ENCODE data around the gene KCNS3. TPM values are rescaled to one million over a fixed set of nuclear protein-coding genes. Genes with fewer than 3 reads are reported as not detected.
A peak's percentile ranks its signal among the peaks of the same experiment; 100 is the strongest.

KCNS3 gene
- total RNA-seq, 4 donors from 2014 or later = 14.6 to 37.4 (median 24.3) TPM

DNA sequence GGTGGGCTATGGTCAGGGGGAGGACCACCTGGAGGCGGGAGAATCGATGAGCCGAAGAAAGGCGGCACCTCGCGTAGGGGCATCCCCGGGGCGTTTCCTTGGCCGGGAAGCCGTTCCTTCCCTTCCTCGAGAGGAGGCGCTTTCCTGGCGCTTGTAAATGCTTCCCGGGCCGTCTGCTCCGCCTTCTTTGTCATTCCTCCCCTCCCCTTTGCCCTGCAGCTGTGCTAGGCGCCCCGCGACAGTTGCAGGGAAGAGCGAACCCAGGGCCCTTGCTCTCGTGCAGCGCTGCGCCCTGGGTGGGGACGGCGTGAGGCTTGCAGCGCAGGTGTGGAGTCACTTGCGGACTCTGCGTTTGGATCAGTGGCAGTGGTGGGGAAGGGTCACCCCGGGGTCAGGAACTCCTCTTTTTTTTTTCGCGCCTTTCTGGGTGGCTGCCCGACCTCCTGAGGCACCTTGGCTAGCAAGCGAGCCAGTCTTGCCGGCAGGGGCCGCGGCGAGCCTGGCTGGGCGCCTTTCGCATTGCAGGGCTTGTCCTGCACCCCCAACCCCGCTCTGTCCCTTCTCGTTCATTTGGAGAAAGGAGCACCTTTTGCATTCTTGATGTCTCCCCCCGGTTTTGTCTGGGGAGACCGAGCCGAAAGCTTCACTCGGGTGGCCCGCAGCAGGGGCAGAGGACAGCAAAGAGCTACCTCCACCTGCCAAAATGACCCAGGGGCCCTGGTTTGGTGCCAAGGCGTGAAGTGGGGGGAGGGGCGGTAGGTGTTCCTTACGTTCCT, 858 bp downstream of the KCNS3 start:
- TF ChIP-seq, protein P1, sequence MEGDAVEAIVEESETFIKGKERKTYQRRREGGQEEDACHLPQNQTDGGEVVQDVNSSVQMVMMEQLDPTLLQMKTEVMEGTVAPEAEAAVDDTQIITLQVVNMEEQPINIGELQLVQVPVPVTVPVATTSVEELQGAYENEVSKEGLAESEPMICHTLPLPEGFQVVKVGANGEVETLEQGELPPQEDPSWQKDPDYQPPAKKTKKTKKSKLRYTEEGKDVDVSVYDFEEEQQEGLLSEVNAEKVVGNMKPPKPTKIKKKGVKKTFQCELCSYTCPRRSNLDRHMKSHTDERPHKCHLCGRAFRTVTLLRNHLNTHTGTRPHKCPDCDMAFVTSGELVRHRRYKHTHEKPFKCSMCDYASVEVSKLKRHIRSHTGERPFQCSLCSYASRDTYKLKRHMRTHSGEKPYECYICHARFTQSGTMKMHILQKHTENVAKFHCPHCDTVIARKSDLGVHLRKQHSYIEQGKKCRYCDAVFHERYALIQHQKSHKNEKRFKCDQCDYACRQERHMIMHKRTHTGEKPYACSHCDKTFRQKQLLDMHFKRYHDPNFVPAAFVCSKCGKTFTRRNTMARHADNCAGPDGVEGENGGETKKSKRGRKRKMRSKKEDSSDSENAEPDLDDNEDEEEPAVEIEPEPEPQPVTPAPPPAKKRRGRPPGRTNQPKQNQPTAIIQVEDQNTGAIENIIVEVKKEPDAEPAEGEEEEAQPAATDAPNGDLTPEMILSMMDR (IDR thresholded peaks at IDR 0.05) = peak in 1 of 3 experiments; percentile 28
- TF ChIP-seq POLR2AphosphoS5 (IDR thresholded peaks at IDR 0.05) (peak in 1 of 2 donors; percentile 14), POLR2A (IDR thresholded peaks at IDR 0.05; ENCODE audit: low read depth) (no peak)
- 2% methylated on average over 33 of the region's 49 CpGs for WGBS
- Histone ChIP-seq H3K27ac (replicated peaks in 1 of 4) (peak overlapping the region; percentile 72 to 82 (median 78)), H3K36me3 (no peaks in the 10 kb centered on the region), H3K27me3 (no peaks in the 10 kb centered on the region), H3K9me3 (no peaks in the 10 kb centered on the region), H3K4me1 (peaks cover 10 to 31% (median 29%) of the 10 kb centered on the region in 4 donors), H3K4me3 (peak overlapping the region; percentile 67 to 81 (median 77))
- intact Hi-C loops (cut with DNase I) = loop anchor here (5.0 kb wide), 1 partner anchor 98 kb away; no protein-coding TSS in a partner anchor
- no peak for DNase-seq (ENCODE audit: extremely low spot score)

DNA sequence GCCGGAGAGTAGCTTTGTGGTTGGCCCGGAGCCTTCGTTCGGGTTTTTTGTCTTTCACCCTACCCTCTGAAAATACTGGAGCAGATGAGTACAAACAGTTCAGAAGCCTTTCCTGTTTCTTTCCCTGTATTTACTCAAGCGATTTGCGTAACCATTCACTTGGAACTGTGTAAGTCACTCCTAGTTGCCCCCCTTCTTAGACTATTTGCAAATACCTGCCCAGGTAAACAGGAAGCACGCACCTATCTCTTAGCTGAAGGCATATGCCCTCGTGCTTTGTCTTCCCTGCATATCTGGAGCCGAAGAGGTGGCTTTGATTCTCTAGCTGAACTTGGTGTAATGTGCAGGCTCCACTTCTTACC, 1.4 kb downstream of the KCNS3 start:
- Histone ChIP-seq H3K36me3 (no peaks in the 10 kb centered on the region), H3K4me3 (peak overlapping the region; percentile 67 to 81 (median 77)), H3K27me3 (no peaks in the 10 kb centered on the region), H3K4me1 (peaks cover 10 to 31% (median 29%) of the 10 kb centered on the region in 4 donors), H3K9me3 (no peaks in the 10 kb centered on the region), H3K27ac (replicated peaks in 1 of 4) (peak overlapping the region in 1 of 4 donors; percentile 82)
- intact Hi-C loops (cut with DNase I) = loop anchor here (5.0 kb wide), 1 partner anchor 97 kb away; no protein-coding TSS in a partner anchor
- TF ChIP-seq, protein P1 (IDR thresholded peaks at IDR 0.05) = no peak
- TF ChIP-seq EP300 (IDR thresholded peaks at IDR 0.05) (no peak), POLR2AphosphoS5 (IDR thresholded peaks at IDR 0.05) (no peak), POLR2A (IDR thresholded peaks at IDR 0.05; ENCODE audit: low read depth) (no peak)
- DNase-seq (ENCODE audit: extremely low spot score) = no peak
- WGBS = 57% methylated on average over 9 of the region's 9 CpGs

DNA sequence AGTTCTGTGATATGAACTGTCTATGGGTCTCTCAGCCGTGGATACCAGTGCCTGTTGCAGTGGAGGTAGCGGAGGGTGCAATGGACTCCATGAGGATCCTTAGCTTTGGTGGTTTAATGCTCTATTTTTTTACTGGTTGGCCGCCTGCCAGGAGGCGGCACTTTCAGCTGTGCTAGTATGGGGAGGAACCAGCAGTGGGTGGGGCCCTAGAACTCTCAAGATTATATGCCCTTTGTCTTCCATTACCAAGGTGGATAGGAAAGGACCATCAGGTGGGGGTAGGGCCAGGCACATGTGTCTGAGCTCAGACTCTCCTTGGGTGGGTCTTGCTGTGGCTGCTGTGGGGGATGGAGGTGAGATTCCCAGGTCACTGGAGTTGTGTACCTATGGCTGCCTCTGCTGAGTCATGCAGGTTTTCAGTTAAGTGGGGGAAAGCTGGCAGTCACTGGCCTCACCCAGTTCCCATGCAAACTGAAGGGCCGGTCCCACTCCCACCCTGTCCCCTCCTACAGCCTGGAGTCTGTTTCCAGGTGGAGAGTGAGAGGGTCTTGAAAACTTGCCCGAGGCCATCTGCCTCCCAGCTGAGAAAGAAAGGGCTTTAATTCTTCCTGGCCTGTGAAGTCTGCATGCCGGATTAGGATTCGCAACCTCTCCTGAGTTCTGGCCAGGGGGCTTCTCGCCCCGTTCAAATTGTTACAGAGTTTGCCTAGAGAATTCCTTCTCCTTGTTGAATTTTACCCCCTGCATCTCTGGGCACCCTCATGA, 14.5 kb downstream of the KCNS3 start:
- DNase-seq (ENCODE audit: extremely low spot score) = peak; percentile 55
- peaks cover 0 to 7% (median 3%) of the 10 kb centered on the region in 4 donors for H3K9me3 ChIP-seq
- WGBS = 65% methylated on average over 8 of the region's 10 CpGs
- H3K4me3 ChIP-seq = no peak overlapping the region
- intact Hi-C loops (cut with DNase I) = no loop called here
- H3K4me1 ChIP-seq = no peaks in the 10 kb centered on the region
- no peak overlapping the region for H3K27ac ChIP-seq (replicated peaks in 1 of 4)
- H3K36me3 ChIP-seq = no peaks in the 10 kb centered on the region
- no peaks in the 10 kb centered on the region for H3K27me3 ChIP-seq
- TF ChIP-seq POLR2A (IDR thresholded peaks at IDR 0.05; ENCODE audit: low read depth) = no peak
- no peak for TF ChIP-seq POLR2AphosphoS5 (IDR thresholded peaks at IDR 0.05)
- TF ChIP-seq, protein P1 (IDR thresholded peaks at IDR 0.05) = no peak

DNA sequence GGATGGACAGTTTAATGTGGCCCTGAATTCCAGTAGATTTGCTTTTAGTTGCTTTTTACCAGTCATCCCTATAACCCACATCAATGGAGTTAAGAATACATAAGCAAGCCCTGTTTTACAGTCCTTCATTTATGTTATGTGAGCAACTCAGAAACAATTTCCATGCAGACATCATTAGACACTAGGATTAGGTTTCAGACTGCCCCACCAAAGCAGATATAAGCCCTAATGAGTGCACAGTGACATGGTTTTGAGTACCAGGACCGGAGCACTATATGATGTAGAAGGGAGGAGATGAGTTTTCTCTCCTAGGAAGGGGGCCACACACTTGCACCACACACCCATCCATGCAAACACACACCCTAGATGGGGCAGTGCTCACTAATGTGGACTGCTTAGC, 15.5 kb downstream of the KCNS3 start:
- WGBS = 0% methylated on average over 1 of the region's 1 CpG
- DNase-seq (ENCODE audit: extremely low spot score) = peak; percentile 57
- no peak for TF ChIP-seq POLR2A (IDR thresholded peaks at IDR 0.05; ENCODE audit: low read depth)
- no peak for TF ChIP-seq EP300 (IDR thresholded peaks at IDR 0.05)
- TF ChIP-seq, protein P1 (IDR thresholded peaks at IDR 0.05) = no peak
- TF ChIP-seq POLR2AphosphoS5 (IDR thresholded peaks at IDR 0.05) = no peak
- Histone ChIP-seq H3K36me3 (no peaks in the 10 kb centered on the region), H3K4me1 (no peaks in the 10 kb centered on the region), H3K27me3 (no peaks in the 10 kb centered on the region), H3K27ac (replicated peaks in 1 of 4) (no peak overlapping the region), H3K9me3 (peaks cover 0 to 7% (median 3%) of the 10 kb centered on the region in 4 donors), H3K4me3 (no peak overlapping the region)
- intact Hi-C loops (cut with DNase I) = no loop called here
